ENCODE measurements around the gene UBE2A.

- TF ChIP-seq CTCF (IDR thresholded peaks at IDR 0.05) (no peak), POLR2AphosphoS5 (IDR thresholded peaks at IDR 0.05) (no peak)
Observed at GRCh38 chrX:119537487-119537886, 36.9 kb upstream of the UBE2A start.

All from breast epithelium (tissue), 3 donors.